Mesenchymal stem cell (in vitro differentiated cells and primary cell): ENCODE data around the gene MAPK7.

Source experiments
- DNase-seq: peaks from one replicate; pipeline ENCODE4 v3.0.0-alpha.2; 2013
- H2AFZ ChIP-seq: one replicate; pipeline ENCODE4 v1.6.1; 2013; ENCODE audit warnings: low read depth, mild to moderate bottlenecking, control low read depth, inconsistent platforms, low read length, moderate library complexity
- H2AK5ac ChIP-seq: 2 replicates; pipeline ENCODE4 v1.6.1; 2013; ENCODE audit warnings: low read length, moderate library complexity, mild to moderate bottlenecking, inconsistent platforms; ENCODE audit not compliant: severe bottlenecking
- H2BK120ac ChIP-seq: one replicate; pipeline ENCODE4 v1.6.1; 2013; ENCODE audit warnings: low read depth, mild to moderate bottlenecking, inconsistent platforms, low read length, moderate library complexity
- H2BK12ac ChIP-seq, 2 experiments: one replicate each; pipeline ENCODE4 v1.6.1; 2013; ENCODE audit warnings: inconsistent platforms in 2 of 2, low read length in 2 of 2, mild to moderate bottlenecking in 2 of 2, moderate library complexity in 2 of 2, control low read depth in 1 of 2
- H2BK15ac ChIP-seq: one replicate; pipeline ENCODE4 v1.6.1; 2013; ENCODE audit warnings: mild to moderate bottlenecking, low read depth, inconsistent platforms; ENCODE audit not compliant: poor library complexity, severe bottlenecking
- H2BK5ac ChIP-seq: 2 replicates; pipeline ENCODE4 v1.6.1; 2013; ENCODE audit warnings: low read depth, mild to moderate bottlenecking, low read length, control low read depth, inconsistent platforms; ENCODE audit not compliant: poor library complexity, severe bottlenecking
- H3K14ac ChIP-seq, 2 experiments: one replicate each; pipeline ENCODE4 v1.6.1; 2013; ENCODE audit warnings: inconsistent platforms in 2 of 2, low read length in 2 of 2, control low read depth in 1 of 2, mild to moderate bottlenecking in 1 of 2, moderate library complexity in 1 of 2
- H3K18ac ChIP-seq, 2 experiments: one replicate each; pipeline ENCODE4 v1.6.1; 2013; ENCODE audit warnings: inconsistent platforms in 2 of 2, low read length in 2 of 2, control low read depth in 1 of 2, low read depth in 1 of 2, mild to moderate bottlenecking in 1 of 2
- H3K23ac ChIP-seq, 2 experiments: one replicate each; pipeline ENCODE4 v1.6.1; 2013; ENCODE audit warnings: inconsistent platforms in 2 of 2, low read length in 2 of 2, mild to moderate bottlenecking in 2 of 2, moderate library complexity in 2 of 2, control low read depth in 1 of 2
- H3K27ac ChIP-seq: 2 replicates; pipeline ENCODE4 v1.5.1; 2013; ENCODE audit warnings: mild to moderate bottlenecking, moderate library complexity, low read length, control low read depth, inconsistent platforms; ENCODE audit not compliant: poor library complexity, severe bottlenecking
- H3K27me3 ChIP-seq, 2 experiments: 2 replicates each; pipeline versions ENCODE4 v1.6.1 to v1.7.0; 2013; ENCODE audit warnings: low read length in 2 of 2, mild to moderate bottlenecking in 2 of 2, moderate library complexity in 2 of 2, control low read depth in 1 of 2, inconsistent platforms in 1 of 2; ENCODE audit not compliant: control insufficient read depth in 1 of 2, insufficient read depth in 1 of 2
- H3K36me3 ChIP-seq, 2 experiments: 2 replicates each; pipeline versions ENCODE4 v1.6.1 to v1.7.0; 2013; ENCODE audit warnings: low read length in 2 of 2, control low read depth in 1 of 2, inconsistent platforms in 1 of 2, low read depth in 1 of 2, mild to moderate bottlenecking in 1 of 2; ENCODE audit not compliant: insufficient read depth in 2 of 2, control insufficient read depth in 1 of 2
- H3K4ac ChIP-seq, 2 experiments: one replicate each; pipeline ENCODE4 v1.6.1; 2013; ENCODE audit warnings: inconsistent platforms in 2 of 2, low read length in 2 of 2, mild to moderate bottlenecking in 2 of 2, moderate library complexity in 2 of 2, control low read depth in 1 of 2, low read depth in 1 of 2
- H3K4me1 ChIP-seq: 2 replicates; pipeline ENCODE4 v1.6.1; 2013; ENCODE audit warnings: low read depth, low read length, control low read depth; ENCODE audit not compliant: control insufficient read depth, insufficient read depth
- H3K4me2 ChIP-seq: 2 replicates; pipeline ENCODE4 v1.6.1; 2013; ENCODE audit warnings: low read length, mild to moderate bottlenecking, inconsistent platforms; ENCODE audit not compliant: poor library complexity, severe bottlenecking
- H3K4me3 ChIP-seq, 2 experiments: 2 replicates each; pipeline versions ENCODE4 v1.5.1 to v1.7.0; 2013; ENCODE audit warnings: low read length in 2 of 2, mild to moderate bottlenecking in 2 of 2, control low read depth in 1 of 2, low read depth in 1 of 2; ENCODE audit not compliant: insufficient read depth in 1 of 2
- H3K79me1 ChIP-seq: replicated peaks from 2 replicates; pipeline ENCODE4 v1.6.1; 2013; ENCODE audit warnings: mild to moderate bottlenecking, control low read depth, low read length, inconsistent platforms; ENCODE audit not compliant: poor library complexity, severe bottlenecking
- H3K9ac ChIP-seq: 2 replicates; pipeline ENCODE4 v1.7.0; 2013; ENCODE audit warnings: mild to moderate bottlenecking, low read length, moderate library complexity
- H3K9me3 ChIP-seq: 2 replicates; pipeline ENCODE4 v1.7.0; 2013; ENCODE audit warnings: mild to moderate bottlenecking, low read length; ENCODE audit not compliant: control insufficient read depth
- H4K8ac ChIP-seq: one replicate; pipeline ENCODE4 v1.6.1; 2013; ENCODE audit warnings: inconsistent platforms, mild to moderate bottlenecking, low read length, moderate library complexity
- H4K91ac ChIP-seq: one replicate; pipeline ENCODE4 v1.6.1; 2013; ENCODE audit warnings: mild to moderate bottlenecking, low read length, inconsistent platforms
- WGBS: methylation state at CpG from one replicate; pipeline ENCODE4 v1.1.7; 2013; ENCODE audit warnings: mixed read lengths; 5-methylcytosine and 5-hydroxymethylcytosine counted together

Gene MAPK7

GRCh38 chr17:19331134-19331533, 47.2 kb upstream of the MAPK7 start:
- Histone ChIP-seq H2AFZ (no peak overlapping the region), H3K4me2 (no peak overlapping the region), H4K8ac (no peak overlapping the region), H3K79me1 (peaks cover 20% of the 10 kb centered on the region), H2BK120ac (no peak overlapping the region), H2BK5ac (no peak overlapping the region), H3K4me1 (peaks cover 44% of the 10 kb centered on the region), H2BK15ac (no peak overlapping the region), H3K4ac (no peak overlapping the region), H2BK12ac (no peak overlapping the region), H3K9ac (peak overlapping the region; percentile 56), H3K36me3 (peaks cover 36 to 60% of the 10 kb centered on the region in 2 experiments), H3K27me3 (no peaks in the 10 kb centered on the region), H3K23ac (no peak overlapping the region), H3K9me3 (no peaks in the 10 kb centered on the region), H3K14ac (no peak overlapping the region), H3K27ac (peak overlapping the region; percentile 75), H4K91ac (no peak overlapping the region), H2AK5ac (no peak overlapping the region), H3K4me3 (no peak overlapping the region), H3K18ac (no peak overlapping the region)
- DNase-seq, result peak; percentile 77
- 46% methylated on average over 4 of the region's 4 CpGs for WGBS

DNA sequence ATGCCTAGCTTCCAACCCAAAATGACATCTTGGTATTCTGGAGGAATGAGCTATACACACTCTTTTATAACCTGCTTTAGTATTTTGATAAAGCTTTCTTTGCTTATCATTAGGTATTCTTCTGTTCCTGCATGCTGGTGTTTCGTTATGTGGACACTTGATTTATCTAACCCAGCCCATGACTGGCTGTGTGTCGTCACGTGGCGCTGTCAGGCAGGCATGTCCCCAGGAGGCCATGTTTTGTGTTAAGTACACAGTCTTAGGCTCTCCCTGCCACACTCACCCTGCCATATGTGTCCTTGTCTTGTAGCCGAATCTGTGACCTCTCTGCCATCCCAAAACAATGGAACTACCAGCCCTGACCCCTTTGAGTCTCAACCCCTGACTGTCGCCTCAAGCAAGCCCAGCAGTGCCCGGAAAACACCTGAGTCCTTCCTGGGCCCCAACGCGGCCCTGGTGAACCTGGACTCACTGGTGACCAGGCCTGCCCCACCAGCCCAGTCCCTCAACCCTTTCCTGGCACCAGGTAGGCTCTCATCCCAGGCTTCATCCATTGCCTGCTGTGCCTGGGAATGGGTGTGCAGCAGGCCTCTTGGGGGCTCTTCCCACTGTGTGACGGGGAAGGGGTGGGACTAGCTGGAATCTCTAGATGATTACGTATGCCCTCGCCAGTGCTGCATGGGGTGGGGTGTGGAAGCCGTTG, 46.6 kb upstream of the MAPK7 start:
- Histone ChIP-seq H3K23ac (no peak overlapping the region), H3K18ac (peak overlapping the region in 1 of 2 experiments; percentile 80), H3K9ac (peak overlapping the region; percentile 47), H2AFZ (no peak overlapping the region), H3K4me1 (peaks cover 43% of the 10 kb centered on the region), H2BK5ac (peak overlapping the region; percentile 70), H3K9me3 (no peaks in the 10 kb centered on the region), H3K4ac (peak overlapping the region in 1 of 2 experiments; percentile 24), H3K4me3 (no peak overlapping the region), H4K8ac (no peak overlapping the region), H2AK5ac (peak overlapping the region; percentile 98), H3K27ac (peak overlapping the region; percentile 75), H3K27me3 (no peaks in the 10 kb centered on the region), H3K4me2 (no peak overlapping the region), H2BK120ac (no peak overlapping the region), H4K91ac (peak overlapping the region; percentile 25), H3K36me3 (peaks cover 42 to 65% of the 10 kb centered on the region in 2 experiments), H2BK12ac (peak overlapping the region in 1 of 2 experiments; percentile 65), H2BK15ac (no peak overlapping the region), H3K79me1 (peaks cover 20% of the 10 kb centered on the region), H3K14ac (peak overlapping the region in 1 of 2 experiments; percentile 63)
- no peak for DNase-seq
- WGBS, result 96% methylated on average over 13 of the region's 13 CpGs

- Histone ChIP-seq H2BK15ac (no peak overlapping the region), H3K79me1 (peaks cover 20% of the 10 kb centered on the region), H2BK120ac (no peak overlapping the region), H3K9me3 (no peaks in the 10 kb centered on the region), H3K4me3 (no peak overlapping the region), H3K4me1 (peaks cover 43% of the 10 kb centered on the region), H4K8ac (no peak overlapping the region), H3K36me3 (peaks cover 50 to 69% of the 10 kb centered on the region in 2 experiments), H4K91ac (no peak overlapping the region), H2AFZ (no peak overlapping the region), H3K23ac (no peak overlapping the region), H2AK5ac (peak overlapping the region; percentile 98), H3K14ac (no peak overlapping the region), H3K27ac (peak overlapping the region; percentile 75), H2BK5ac (no peak overlapping the region), H3K4ac (no peak overlapping the region), H3K18ac (peak overlapping the region in 1 of 2 experiments; percentile 11), H3K9ac (no peak overlapping the region), H2BK12ac (no peak overlapping the region), H3K27me3 (no peaks in the 10 kb centered on the region), H3K4me2 (no peak overlapping the region)
- WGBS, result 93% methylated on average over 6 of the region's 6 CpGs
- DNase-seq, result no peak
Observed at GRCh38 chr17:19332371-19333131, 45.7 kb upstream of the MAPK7 start.

GRCh38 chr17:19333132-19333440, 45.2 kb upstream of the MAPK7 start:
- no peak overlapping the region for H4K8ac ChIP-seq
- H2AK5ac ChIP-seq, result no peak overlapping the region
- 94% methylated on average over 1 of the region's 1 CpG for WGBS
- H4K91ac ChIP-seq, result no peak overlapping the region
- no peak overlapping the region for H3K18ac ChIP-seq
- no peak for DNase-seq
- H2AFZ ChIP-seq, result no peak overlapping the region
- no peak overlapping the region for H3K9ac ChIP-seq
- no peak overlapping the region for H3K4me3 ChIP-seq
- H3K79me1 ChIP-seq, result peaks cover 20% of the 10 kb centered on the region
- H3K4me2 ChIP-seq, result no peak overlapping the region
- peaks cover 53 to 69% of the 10 kb centered on the region in 2 experiments for H3K36me3 ChIP-seq
- no peak overlapping the region for H3K14ac ChIP-seq
- no peaks in the 10 kb centered on the region for H3K27me3 ChIP-seq
- H2BK15ac ChIP-seq, result no peak overlapping the region
- H3K4me1 ChIP-seq, result peaks cover 44% of the 10 kb centered on the region
- H2BK12ac ChIP-seq, result no peak overlapping the region
- no peak overlapping the region for H2BK5ac ChIP-seq
- no peak overlapping the region for H3K4ac ChIP-seq
- no peak overlapping the region for H3K23ac ChIP-seq
- no peak overlapping the region for H2BK120ac ChIP-seq
- no peaks in the 10 kb centered on the region for H3K9me3 ChIP-seq
- no peak overlapping the region for H3K27ac ChIP-seq
